Measurements from ENCODE around the gene PARN. TPM values are rescaled to one million over a fixed set of nuclear protein-coding genes. Genes with fewer than 3 reads are reported as not detected.

Gene PARN
- total RNA-seq, 1 experiment from 2014 or later: 56.2 TPM

DNA sequence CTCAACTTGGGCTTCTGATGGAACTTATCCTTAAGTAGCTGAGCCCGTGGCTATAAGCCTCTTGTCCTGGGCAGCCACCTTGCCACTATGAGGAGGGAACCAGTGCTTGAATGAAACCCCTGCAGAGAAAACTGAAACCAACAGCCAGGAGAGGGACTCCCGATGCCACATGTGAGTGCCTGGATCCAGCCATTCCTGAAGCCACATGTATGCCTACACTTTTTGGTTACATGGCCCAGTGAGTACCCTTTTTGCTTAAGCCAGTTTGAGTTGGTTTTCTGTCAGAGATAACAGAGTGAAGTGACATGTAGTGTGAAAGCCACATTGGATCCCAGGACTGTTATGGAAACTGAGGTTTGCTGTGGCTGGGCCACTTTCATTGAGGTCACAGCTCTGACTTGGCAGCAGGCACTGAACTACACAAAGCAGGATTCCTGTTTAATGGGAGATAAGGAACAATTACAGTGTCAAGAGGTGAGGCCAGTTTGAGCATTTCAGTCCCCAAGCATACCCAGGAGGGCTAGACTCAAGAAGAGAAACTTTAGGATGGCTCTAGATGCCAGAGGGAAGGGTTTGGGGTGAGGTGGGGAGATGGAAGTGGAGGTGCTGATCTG, 222.2 kb downstream of the PARN start:
- no peaks in the 10 kb centered on the region for H3K36me3 Mint-ChIP-seq (ENCODE audit: insufficient read depth in 1 of 3, low read depth in 3 of 3)
- no peak overlapping the region for H4K5ac ChIP-seq (ENCODE audit: insufficient read length, low read depth, low read length)
- H4K20me1 ChIP-seq (ENCODE audit: control insufficient read depth, insufficient read depth, insufficient read length): no peaks in the 10 kb centered on the region
- H3K9ac ChIP-seq (ENCODE audit: extremely low read depth, insufficient read length, low read length): no peak overlapping the region
- no peak overlapping the region for H2BK12ac ChIP-seq (ENCODE audit: insufficient read length, low read depth, low read length)
- no peak for DNase-seq
- H3K4me1 ChIP-seq (ENCODE audit: insufficient read depth, low read length): no peaks in the 10 kb centered on the region
- H3K9me3 Mint-ChIP-seq: no peaks in the 10 kb centered on the region
- H3K4me1 Mint-ChIP-seq: peaks cover 0 to 6% of the 10 kb centered on the region in 2 experiments; a peak in 2 of 4 replicates
- H3K4ac ChIP-seq (ENCODE audit: low read depth, low read length): no peak overlapping the region
- no peak overlapping the region for H2BK15ac ChIP-seq (ENCODE audit: low read depth, low read length)
- no peak overlapping the region for H2AK5ac ChIP-seq (ENCODE audit: insufficient read length, low read length)
- no peaks in the 10 kb centered on the region for H3K27me3 ChIP-seq (ENCODE audit: insufficient read depth, low read length)
- no peak overlapping the region for H3K4me3 Mint-ChIP-seq
- no peaks in the 10 kb centered on the region for H3K27me3 Mint-ChIP-seq (ENCODE audit: low read depth)
- no peaks in the 10 kb centered on the region for H3K23me2 ChIP-seq (ENCODE audit: insufficient read length, low read depth, low read length, poor library complexity, severe bottlenecking)
- H2BK5ac ChIP-seq (ENCODE audit: insufficient read length, low read length): no peak overlapping the region
- H3K9me3 ChIP-seq (ENCODE audit: control insufficient read depth, low read depth, low read length): no peaks in the 10 kb centered on the region
- no peak overlapping the region for H3K14ac ChIP-seq (ENCODE audit: insufficient read depth, low read length)
- no peak overlapping the region; a peak in 1 of 7 replicates for H3K27ac Mint-ChIP-seq
- no peak overlapping the region for H4K91ac ChIP-seq (ENCODE audit: insufficient read length, low read depth, low read length)
- H3K4me2 ChIP-seq (ENCODE audit: insufficient read depth, insufficient read length, low read length): no peak overlapping the region
- H3K23ac ChIP-seq (ENCODE audit: insufficient read length, low read depth, low read length): no peak overlapping the region
- H4K8ac ChIP-seq (replicated peaks; ENCODE audit: insufficient read length, low read depth, low read length): no peak overlapping the region
- no peak overlapping the region for H3K56ac ChIP-seq (ENCODE audit: insufficient read length, low read depth, low read length)
- H3T11ph ChIP-seq (ENCODE audit: low read length): no peak overlapping the region
- H3K27ac ChIP-seq (ENCODE audit: insufficient read length, low read depth, low read length): no peak overlapping the region
- H3K79me1 ChIP-seq (ENCODE audit: insufficient read depth, low read depth, low read length, poor library complexity, severe bottlenecking): no peaks in the 10 kb centered on the region
- WGBS (ENCODE audit: extremely low coverage, insufficient read length, low lambda C conversion rate): no CpG with 5 or more reads among the region's 2 CpGs
- no peak for TF ChIP-seq CTCF (conservative IDR thresholded peaks at IDR 0.05)
- no peak overlapping the region for H2AFZ ChIP-seq (ENCODE audit: low read length)
- no peak overlapping the region for H2BK120ac ChIP-seq (ENCODE audit: low read depth, low read length, poor library complexity, severe bottlenecking)
- no peaks in the 10 kb centered on the region for H3K79me2 ChIP-seq (ENCODE audit: insufficient read depth, low read length)
- no peak overlapping the region for H2BK20ac ChIP-seq (ENCODE audit: low read depth, low read length, poor library complexity, severe bottlenecking)
- no peak overlapping the region for H3K18ac ChIP-seq (ENCODE audit: insufficient read length, low read depth, low read length)
